T1000 (cell line): ENCODE measurements around the gene C1QA.
"Not testable (repeated sequence)": the region's sequence is repeated elsewhere in the genome, so short reads cannot be mapped to it uniquely, and the experiment has no call there.

Experiments
- DNase-seq: peaks from one replicate; lab custom pipeline; 2025; ENCODE audit warnings: mixed read lengths; lab: John Stamatoyannopoulos, UW

The C1QA gene

GRCh38 chr1:22673486-22674409 lies 37.3 kb downstream of the C1QA start:
- no peak for DNase-seq

- DNase-seq, result no peak
Measured at GRCh38 chr1:22674410-22674749, 38.0 kb downstream of the C1QA start.

GRCh38 chr1:22676151-22676550 lies 39.7 kb downstream of the C1QA start:
- DNase-seq, result not testable (repeated sequence)

GRCh38 chr1:22676916-22677583 lies 40.6 kb downstream of the C1QA start:
- no peak for DNase-seq

GRCh38 chr1:22677931-22678896 lies 41.8 kb downstream of the C1QA start:
- no peak for DNase-seq

GRCh38 chr1:22680726-22681125 lies 44.3 kb downstream of the C1QA start:
- no peak for DNase-seq

- no peak for DNase-seq
Measured at GRCh38 chr1:22681556-22682276, 45.3 kb downstream of the C1QA start.

GRCh38 chr1:22683547-22683946 lies 47.1 kb downstream of the C1QA start:
- DNase-seq, result no peak

- no peak for DNase-seq
Measured at GRCh38 chr1:22685591-22686059, 49.2 kb downstream of the C1QA start.

GRCh38 chr1:22687191-22687590 lies 50.8 kb downstream of the C1QA start:
- no peak for DNase-seq

- no peak for DNase-seq
Measured at GRCh38 chr1:22688466-22688865, 52.0 kb downstream of the C1QA start.
